ENCODE data around the gene FAF1.

Gene FAF1

GRCh38 chr1:50603274-50604271, 356.5 kb downstream of the FAF1 start:
- TF ChIP-seq, protein P1, sequence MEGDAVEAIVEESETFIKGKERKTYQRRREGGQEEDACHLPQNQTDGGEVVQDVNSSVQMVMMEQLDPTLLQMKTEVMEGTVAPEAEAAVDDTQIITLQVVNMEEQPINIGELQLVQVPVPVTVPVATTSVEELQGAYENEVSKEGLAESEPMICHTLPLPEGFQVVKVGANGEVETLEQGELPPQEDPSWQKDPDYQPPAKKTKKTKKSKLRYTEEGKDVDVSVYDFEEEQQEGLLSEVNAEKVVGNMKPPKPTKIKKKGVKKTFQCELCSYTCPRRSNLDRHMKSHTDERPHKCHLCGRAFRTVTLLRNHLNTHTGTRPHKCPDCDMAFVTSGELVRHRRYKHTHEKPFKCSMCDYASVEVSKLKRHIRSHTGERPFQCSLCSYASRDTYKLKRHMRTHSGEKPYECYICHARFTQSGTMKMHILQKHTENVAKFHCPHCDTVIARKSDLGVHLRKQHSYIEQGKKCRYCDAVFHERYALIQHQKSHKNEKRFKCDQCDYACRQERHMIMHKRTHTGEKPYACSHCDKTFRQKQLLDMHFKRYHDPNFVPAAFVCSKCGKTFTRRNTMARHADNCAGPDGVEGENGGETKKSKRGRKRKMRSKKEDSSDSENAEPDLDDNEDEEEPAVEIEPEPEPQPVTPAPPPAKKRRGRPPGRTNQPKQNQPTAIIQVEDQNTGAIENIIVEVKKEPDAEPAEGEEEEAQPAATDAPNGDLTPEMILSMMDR (IDR thresholded peaks at IDR 0.05; ENCODE audit: low read depth, low read length), result no peak
- DNase-seq (ENCODE audit: extremely low read depth, low read depth), result no peak

DNA sequence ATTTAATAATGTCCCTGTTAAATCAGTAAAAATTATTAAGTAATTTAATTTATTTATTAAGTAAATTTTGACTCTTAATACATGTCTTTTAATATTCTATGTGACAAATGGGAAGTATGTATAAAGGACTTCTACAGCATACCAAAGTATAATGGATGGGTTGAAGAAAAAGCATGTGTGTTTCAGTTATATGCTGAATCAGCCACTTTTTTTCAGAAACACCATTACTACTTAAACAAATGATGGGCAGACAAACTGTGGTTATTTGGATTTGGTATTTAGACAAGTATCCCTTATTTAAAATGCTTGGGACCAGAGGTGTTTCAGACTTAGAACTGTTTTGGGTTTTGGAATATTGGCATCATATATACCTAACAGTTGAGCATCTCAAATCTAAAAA, 360.5 kb downstream of the FAF1 start:
- TF ChIP-seq, protein P1 (IDR thresholded peaks at IDR 0.05; ENCODE audit: low read depth, low read length), result no peak
- DNase-seq (ENCODE audit: extremely low read depth, low read depth), result no peak

DNA sequence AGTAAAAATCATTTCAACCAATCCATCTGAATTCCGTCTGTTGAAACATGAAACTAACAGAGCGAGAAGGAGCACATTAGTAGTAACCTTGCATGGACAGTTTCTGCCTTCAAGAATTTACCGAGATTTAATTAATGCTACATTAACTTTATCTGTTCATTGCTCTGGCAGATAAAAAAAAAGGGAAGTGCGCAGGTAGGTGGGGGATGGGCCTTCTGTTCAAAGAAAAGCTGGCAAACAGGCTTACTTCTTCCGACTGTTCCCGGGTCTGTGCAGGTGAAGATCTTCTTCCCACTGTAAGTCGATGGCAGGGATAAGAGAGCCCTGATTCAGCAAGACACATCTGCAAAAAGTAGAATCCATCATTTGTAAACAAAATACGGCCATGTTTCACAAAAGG, 364.2 kb downstream of the FAF1 start:
- TF ChIP-seq, protein P1 (IDR thresholded peaks at IDR 0.05; ENCODE audit: low read depth, low read length), result no peak
- no peak for DNase-seq (ENCODE audit: extremely low read depth, low read depth)

GRCh38 chr1:50593515-50593914, 366.6 kb downstream of the FAF1 start:
- TF ChIP-seq, protein P1 (IDR thresholded peaks at IDR 0.05; ENCODE audit: low read depth, low read length), result no peak
- DNase-seq (ENCODE audit: extremely low read depth, low read depth), result no peak

- DNase-seq (ENCODE audit: extremely low read depth, low read depth), result no peak
These were observed 368.5 kb downstream of the FAF1 start for GRCh38 chr1:50591598-50591997.

GRCh38 chr1:50582346-50582745, 377.7 kb downstream of the FAF1 start:
- no peak for DNase-seq (ENCODE audit: extremely low read depth, low read depth)
- TF ChIP-seq, protein P1 (IDR thresholded peaks at IDR 0.05; ENCODE audit: low read depth, low read length), result no peak

More at GRCh38 chr1:50591598-50591997, 368.5 kb downstream of the FAF1 start:
- TF ChIP-seq, protein P1 (IDR thresholded peaks at IDR 0.05; ENCODE audit: low read depth, low read length), result no peak

DNA sequence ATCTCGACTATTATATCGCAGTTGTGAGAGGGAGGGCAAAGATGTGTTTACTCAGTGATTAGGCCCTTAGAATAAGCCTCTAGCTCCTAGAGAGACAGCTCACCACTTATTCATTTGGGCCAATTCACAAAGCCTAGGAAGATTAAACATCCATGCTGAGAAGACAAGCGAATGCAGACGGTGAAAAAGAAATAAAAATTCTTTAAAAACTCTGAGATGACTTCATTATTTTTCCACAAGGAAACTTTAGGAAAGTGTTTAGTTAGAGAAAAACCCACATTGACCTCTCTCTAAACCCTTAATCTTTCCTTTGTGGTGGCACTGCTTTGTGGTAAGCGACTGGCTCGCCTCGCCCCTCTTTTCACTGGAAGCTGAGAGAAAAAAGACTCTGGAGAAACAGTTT, 390.0 kb downstream of the FAF1 start:
- no peak for DNase-seq (ENCODE audit: extremely low read depth, low read depth)
- TF ChIP-seq, protein P1 (IDR thresholded peaks at IDR 0.05; ENCODE audit: low read depth, low read length), result no peak
